Uterus (tissue), 4 donors: ENCODE results near the gene PPP2R5E. TPM values are rescaled to one million over a fixed set of nuclear protein-coding genes. Genes with fewer than 3 reads are reported as not detected.

Experiments
- DNase-seq, 2 donors: peaks; one replicate each; pipeline ENCODE4 v3.0.0-alpha.2; 2019 to 2020
- H3K27ac ChIP-seq, 2 donors: fragments of 200-600 bp; sonication (generic); 1 replicate in 1 of 2; 2 replicates in 1 of 2; pipeline ENCODE4 v1.5.1; 2016 to 2018
- H3K27me3 ChIP-seq, 2 donors: fragments of 200-600 bp; sonication (generic); one replicate each; pipeline ENCODE4 v1.5.1; 2018 to 2019; ENCODE audit warnings: control low read depth in 1 of 2
- H3K36me3 ChIP-seq, 2 donors: fragments of 200-600 bp; sonication (generic); one replicate each; pipeline ENCODE4 v1.5.1; 2019; ENCODE audit warnings: control low read depth in 1 of 2
- H3K4me1 ChIP-seq, 2 donors: fragments of 200-600 bp; sonication (generic); one replicate each; pipeline ENCODE4 v1.5.1; 2018 to 2019; ENCODE audit warnings: control low read depth in 1 of 2
- H3K4me3 ChIP-seq, 2 donors: fragments of 200-600 bp; sonication (generic); 1 replicate in 1 of 2; 2 replicates in 1 of 2; pipeline ENCODE4 v1.5.1; 2018 to 2019; ENCODE audit warnings: mild to moderate bottlenecking in 1 of 2
- H3K9me3 ChIP-seq, 2 donors: fragments of 200-600 bp; sonication (generic); one replicate each; pipeline ENCODE4 v1.5.1; 2019; ENCODE audit warnings: control low read depth in 1 of 2
- POLR2A ChIP-seq, 2 donors: fragments of 450-650 bp; IDR thresholded peaks; one replicate each; pipeline ENCODE4 v1.6.1; 2016; ENCODE audit warnings: antibody characterized with exemption in 2 of 2, mild to moderate bottlenecking in 1 of 2, moderate library complexity in 1 of 2
- intact Hi-C: fragments of 100-400 bp; cut with DNase I; formaldehyde crosslinking; loops from one replicate; pipeline ENCODE4 v1.15.1; 2023; ENCODE audit warnings: low total_unique reads
- total RNA-seq, 4 donors: library from RNA; depleted of rRNA in 3 of 4; stranded (reverse); fragments of >200 nt in 3 of 4; gene quantifications; one replicate each; pipeline versions ENCODE4 v1.1.0 to v1.2.4, GENCODE V29; 2014 to 2023
- TF ChIP-seq, protein P1 (sequence below), 4 experiments: fragments of 200-600 bp in 2 of 4; fragments of 450-650 bp in 2 of 4; sonication (generic) in 2 of 4; IDR thresholded peaks; one replicate each; pipeline ENCODE4 v1.5.1; 2016 to 2019; ENCODE audit warnings: antibody characterized with exemption in 4 of 4, mild to moderate bottlenecking in 2 of 4, moderate library complexity in 1 of 4
- donor health status: DM: yes; HTN: yes; CAD: no.

PPP2R5E gene
- total RNA-seq, 4 donors from 2014 or later = 20.0 to 62.0 (median 42.3) TPM

DNA sequence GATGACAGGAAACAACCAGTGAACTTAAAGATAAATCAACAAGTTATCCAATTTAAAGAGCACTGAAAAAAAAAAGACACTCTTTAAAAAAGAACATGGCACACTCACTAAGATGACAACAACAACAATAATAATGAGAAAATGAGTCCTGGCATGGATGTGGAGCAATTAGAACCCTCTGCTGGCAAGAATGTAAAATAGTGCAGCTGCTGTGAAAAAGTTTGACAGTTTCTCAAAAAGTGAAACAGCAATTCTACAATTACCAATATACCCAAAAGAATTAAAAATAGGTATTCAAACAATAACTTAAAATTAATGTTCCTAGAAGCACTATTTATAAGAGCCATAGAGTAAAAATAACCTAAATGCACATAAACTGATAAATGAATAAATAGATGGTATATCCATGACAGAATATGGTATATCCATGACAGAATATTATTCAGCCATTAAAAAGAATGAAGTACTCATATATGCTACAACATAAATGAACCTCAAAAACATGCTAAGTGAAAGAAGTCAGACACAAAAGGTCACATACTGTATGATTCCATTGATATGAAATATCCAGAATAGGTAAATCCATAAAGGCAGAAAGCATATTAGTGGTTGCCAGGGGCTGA, 175.3 kb downstream of the PPP2R5E start:
- H3K27me3 ChIP-seq = no peaks in the 10 kb centered on the region
- DNase-seq = no peak
- TF ChIP-seq POLR2A (IDR thresholded peaks at IDR 0.05) = no peak
- TF ChIP-seq, protein P1, sequence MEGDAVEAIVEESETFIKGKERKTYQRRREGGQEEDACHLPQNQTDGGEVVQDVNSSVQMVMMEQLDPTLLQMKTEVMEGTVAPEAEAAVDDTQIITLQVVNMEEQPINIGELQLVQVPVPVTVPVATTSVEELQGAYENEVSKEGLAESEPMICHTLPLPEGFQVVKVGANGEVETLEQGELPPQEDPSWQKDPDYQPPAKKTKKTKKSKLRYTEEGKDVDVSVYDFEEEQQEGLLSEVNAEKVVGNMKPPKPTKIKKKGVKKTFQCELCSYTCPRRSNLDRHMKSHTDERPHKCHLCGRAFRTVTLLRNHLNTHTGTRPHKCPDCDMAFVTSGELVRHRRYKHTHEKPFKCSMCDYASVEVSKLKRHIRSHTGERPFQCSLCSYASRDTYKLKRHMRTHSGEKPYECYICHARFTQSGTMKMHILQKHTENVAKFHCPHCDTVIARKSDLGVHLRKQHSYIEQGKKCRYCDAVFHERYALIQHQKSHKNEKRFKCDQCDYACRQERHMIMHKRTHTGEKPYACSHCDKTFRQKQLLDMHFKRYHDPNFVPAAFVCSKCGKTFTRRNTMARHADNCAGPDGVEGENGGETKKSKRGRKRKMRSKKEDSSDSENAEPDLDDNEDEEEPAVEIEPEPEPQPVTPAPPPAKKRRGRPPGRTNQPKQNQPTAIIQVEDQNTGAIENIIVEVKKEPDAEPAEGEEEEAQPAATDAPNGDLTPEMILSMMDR (IDR thresholded peaks at IDR 0.05) = no peak
- no peaks in the 10 kb centered on the region for H3K4me1 ChIP-seq
- no peaks in the 10 kb centered on the region for H3K36me3 ChIP-seq
- H3K9me3 ChIP-seq = no peaks in the 10 kb centered on the region
- H3K27ac ChIP-seq = no peak overlapping the region
- no peak overlapping the region for H3K4me3 ChIP-seq
- intact Hi-C loops = no loop called here

DNA sequence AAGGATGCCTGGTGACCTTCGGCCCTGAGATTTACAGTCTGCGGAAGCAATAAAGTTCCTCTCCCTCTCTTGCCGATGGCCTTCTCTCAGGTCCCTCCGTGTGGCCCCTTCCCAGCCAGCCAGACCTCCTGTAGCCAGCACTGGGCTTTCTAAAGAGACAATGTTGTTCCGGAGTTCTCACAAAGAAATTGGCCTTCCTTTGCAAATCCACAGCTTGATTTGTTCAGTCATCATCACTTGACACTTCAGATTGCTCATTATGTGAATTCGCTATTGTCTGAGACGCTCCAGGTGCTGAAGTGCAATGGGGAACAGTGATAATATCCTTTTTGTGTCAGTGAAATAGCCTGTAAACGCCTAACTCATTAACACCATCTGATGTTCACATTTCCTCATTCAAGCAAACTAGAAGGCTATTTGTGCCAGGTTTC, 180.8 kb downstream of the PPP2R5E start:
- Histone ChIP-seq H3K4me1 (no peaks in the 10 kb centered on the region), H3K27ac (no peak overlapping the region), H3K4me3 (no peak overlapping the region), H3K9me3 (no peaks in the 10 kb centered on the region), H3K36me3 (no peaks in the 10 kb centered on the region), H3K27me3 (no peaks in the 10 kb centered on the region)
- DNase-seq = no peak
- intact Hi-C loops = no loop called here
- TF ChIP-seq, protein P1 (IDR thresholded peaks at IDR 0.05) = no peak
- TF ChIP-seq POLR2A (IDR thresholded peaks at IDR 0.05) = no peak

DNA sequence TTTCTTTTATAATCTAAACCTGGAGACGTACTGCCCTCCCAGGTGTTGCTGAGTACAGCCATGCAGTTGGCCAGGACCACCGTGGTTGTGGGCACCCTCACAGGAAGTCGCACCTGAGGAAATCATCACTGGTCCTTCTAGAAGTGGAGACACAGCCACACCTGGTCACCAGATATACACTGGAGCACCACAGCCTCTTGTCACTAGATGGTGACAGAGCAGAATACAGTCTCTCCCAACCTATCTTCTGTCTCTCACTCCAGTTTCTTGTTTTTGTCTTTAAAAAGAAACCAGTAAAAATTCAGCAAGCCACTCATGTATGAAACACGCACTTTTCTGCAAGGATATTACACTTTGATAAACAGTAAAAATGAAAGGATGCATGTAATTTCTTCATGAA, 181.4 kb downstream of the PPP2R5E start:
- intact Hi-C loops = no loop called here
- Histone ChIP-seq H3K27me3 (no peaks in the 10 kb centered on the region), H3K9me3 (no peaks in the 10 kb centered on the region), H3K4me3 (no peak overlapping the region), H3K4me1 (no peaks in the 10 kb centered on the region), H3K27ac (no peak overlapping the region), H3K36me3 (no peaks in the 10 kb centered on the region)
- TF ChIP-seq, protein P1 (IDR thresholded peaks at IDR 0.05) = no peak
- no peak for TF ChIP-seq POLR2A (IDR thresholded peaks at IDR 0.05)
- DNase-seq = no peak

DNA sequence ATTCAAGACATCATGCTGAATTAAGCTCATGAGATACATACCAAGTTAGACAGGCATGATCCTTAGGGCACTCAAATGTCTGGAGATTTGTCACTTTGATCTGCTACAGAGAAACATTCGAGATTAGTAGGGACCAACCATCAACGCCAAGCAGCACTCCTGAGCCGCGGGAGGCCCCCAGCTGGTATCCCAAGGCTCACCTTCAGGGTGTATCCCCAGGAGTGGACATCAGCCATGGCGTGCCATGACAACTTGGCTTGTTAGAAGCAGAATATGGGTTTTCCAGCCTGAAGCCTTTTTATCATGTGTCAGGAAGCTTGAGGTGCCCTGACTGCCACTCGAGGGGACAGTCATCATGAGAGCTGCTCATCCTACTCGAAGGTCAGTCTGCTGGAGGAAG, 185.3 kb downstream of the PPP2R5E start:
- no peaks in the 10 kb centered on the region for H3K27me3 ChIP-seq
- H3K4me3 ChIP-seq = no peak overlapping the region
- DNase-seq = no peak
- intact Hi-C loops = no loop called here
- H3K36me3 ChIP-seq = no peaks in the 10 kb centered on the region
- H3K4me1 ChIP-seq = no peaks in the 10 kb centered on the region
- TF ChIP-seq POLR2A (IDR thresholded peaks at IDR 0.05) = no peak
- TF ChIP-seq, protein P1 (IDR thresholded peaks at IDR 0.05) = no peak
- no peaks in the 10 kb centered on the region for H3K9me3 ChIP-seq
- no peak overlapping the region for H3K27ac ChIP-seq

DNA sequence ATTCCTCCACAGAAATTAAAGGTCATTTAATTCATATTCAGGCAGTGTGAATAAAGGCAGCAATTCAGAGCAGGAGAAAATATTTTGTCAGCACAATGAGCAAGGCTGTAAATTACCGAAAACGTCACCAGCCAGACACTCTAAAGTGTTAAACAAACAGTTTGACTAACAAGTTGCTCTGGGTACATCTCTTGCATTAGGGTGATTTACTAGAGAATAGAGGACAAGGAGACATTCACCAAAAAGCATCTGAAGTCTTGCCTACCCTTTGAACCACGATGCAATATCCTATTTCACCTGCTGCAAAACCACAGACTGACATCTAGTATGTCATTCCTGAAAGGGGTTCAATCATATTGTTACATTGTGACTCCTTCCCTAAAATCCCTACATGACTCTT, 197.4 kb downstream of the PPP2R5E start:
- Histone ChIP-seq H3K27me3 (no peaks in the 10 kb centered on the region), H3K36me3 (no peaks in the 10 kb centered on the region), H3K27ac (no peak overlapping the region), H3K4me3 (no peak overlapping the region), H3K9me3 (no peaks in the 10 kb centered on the region), H3K4me1 (no peaks in the 10 kb centered on the region)
- TF ChIP-seq POLR2A (IDR thresholded peaks at IDR 0.05) = no peak
- TF ChIP-seq, protein P1 (IDR thresholded peaks at IDR 0.05) = no peak
- intact Hi-C loops = no loop called here
- DNase-seq = no peak
